Measurements from ENCODE around the gene PPP1R1B.

Gene PPP1R1B

DNA sequence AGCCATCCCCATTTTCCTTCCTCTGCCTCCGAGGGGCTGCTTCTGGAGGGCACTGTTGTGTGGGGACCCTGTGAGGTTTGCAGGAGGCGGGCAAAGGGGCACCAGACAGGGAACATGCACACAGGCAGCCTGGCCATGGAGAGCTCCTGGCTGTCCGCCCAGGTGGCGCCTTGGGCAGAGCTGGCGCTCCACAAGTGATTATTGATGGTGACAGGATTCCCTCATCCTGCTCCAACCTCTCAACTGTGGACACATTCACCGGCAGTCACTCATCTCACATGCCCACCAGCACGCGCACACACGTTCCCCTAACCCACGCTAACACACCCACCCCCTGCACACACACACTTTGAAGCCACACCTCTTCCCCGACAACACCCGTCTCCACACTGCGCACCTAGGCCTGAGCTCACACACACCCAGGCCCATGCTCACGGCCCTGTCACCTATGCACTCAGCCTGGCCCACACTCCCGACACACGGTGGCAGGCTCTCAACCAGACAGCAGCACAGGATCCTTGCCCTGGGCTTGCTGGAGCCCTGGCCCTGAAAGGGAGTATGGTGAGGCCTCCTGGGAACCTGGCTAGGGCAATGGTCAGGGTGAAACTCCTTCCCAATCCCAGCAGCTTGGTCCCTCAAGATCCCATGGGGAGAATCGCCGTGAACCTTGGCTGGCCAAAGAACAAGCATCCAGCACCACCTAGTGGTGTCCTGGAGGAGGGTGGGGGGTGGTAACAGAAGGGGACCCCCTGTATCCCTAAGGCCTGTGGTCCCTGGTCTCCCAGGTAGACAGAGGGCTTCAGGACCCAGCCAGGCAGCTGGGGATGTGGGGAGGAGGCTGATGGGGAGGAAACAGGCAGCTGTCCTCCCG lies 45.1 kb downstream of the PPP1R1B start:
- DNase-seq = no peak

DNA sequence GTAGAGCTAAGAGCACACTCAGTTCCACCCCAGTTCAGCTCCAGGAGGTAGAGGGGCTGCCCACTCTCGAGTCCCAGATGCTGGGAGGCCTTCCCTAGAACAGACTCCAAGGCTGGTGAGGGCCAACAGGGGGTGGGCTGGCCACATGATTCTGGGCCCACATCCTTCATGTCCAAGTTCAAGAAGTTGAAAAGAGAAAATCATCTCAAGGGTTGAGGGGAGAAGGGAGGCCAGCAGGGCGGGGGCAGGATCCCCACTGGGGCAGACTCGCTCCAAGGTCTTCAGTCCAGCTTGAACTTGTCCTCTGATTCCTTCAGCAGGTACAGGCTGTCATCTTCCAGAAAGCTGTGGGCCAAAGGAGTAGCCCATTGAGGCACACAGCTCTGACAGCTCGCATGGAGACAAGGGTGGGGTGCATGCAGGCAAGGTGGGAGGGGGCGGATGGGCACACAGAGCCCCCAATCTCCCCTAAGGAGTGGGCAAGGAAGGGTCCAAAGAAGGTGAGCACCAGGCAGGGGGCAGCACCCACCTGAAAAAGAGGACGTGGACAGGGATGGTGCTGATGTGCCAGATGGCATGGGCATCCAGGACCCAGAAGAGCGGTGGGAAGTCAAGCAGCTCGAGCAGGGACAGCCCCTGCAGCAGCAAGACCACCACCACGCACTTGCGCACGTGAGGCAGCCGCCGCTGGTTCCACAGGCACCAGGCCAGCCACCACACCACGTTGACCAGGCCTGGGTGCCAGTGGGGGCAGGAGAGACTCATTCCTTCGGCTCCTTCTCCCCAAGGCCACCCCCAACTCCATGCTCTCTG lies 46.0 kb downstream of the PPP1R1B start:
- no peak for DNase-seq

DNA sequence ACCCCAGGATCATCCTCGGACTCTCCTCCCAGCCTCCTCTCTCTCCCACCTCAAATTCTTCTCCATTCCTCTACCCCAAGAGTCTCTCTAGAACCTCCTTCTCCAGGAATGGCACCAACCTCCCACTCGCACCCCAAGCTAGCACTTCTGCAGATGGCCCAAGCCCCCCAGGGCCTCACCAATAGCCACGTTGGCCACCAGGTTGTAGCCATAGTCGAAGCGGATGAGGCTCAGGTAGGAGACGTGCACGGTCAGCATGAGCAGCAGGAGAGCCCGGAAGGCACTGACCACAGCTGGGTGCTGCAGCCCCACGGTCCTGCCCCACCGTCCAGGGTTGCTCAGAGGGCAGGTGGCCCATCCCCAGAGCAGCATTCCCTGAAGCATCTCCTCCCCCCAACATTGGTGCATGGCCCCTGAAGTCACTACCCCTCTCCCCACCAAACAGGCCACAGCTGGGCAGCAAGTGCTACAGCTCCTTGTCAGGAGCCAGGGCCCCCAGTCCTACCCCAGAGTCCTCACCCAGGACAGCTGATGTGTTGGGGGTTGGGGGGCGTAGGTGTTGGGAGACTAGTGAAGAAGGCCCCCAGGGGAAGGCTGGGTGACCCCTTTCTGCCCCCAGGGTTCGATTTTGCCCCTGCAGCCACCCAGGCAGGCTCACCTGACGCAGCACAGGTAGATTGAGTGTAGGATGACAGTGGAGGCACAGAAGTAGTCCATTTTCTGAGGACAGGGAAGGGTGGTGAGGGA lies 46.8 kb downstream of the PPP1R1B start:
- DNase-seq = no peak

DNA sequence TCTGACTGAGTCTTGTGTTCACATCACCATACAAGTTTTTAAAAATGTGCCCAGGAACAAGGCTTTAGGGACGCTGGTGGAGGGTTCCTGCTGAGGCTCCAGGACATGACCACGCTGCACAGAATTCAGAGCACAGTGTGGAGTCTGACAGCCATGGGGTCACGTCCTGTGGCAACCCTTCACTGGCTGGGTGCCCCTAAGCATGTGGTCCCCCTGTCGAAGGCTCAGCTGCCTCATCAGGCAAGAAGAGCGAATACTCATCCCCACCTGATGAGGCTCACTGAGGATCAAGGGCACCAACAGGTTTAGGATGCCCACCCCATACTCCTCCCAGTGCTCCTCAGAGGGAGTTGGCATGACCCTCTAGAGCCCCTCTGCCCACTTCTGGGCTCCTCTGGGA lies 47.4 kb downstream of the PPP1R1B start:
- DNase-seq = no peak

DNA sequence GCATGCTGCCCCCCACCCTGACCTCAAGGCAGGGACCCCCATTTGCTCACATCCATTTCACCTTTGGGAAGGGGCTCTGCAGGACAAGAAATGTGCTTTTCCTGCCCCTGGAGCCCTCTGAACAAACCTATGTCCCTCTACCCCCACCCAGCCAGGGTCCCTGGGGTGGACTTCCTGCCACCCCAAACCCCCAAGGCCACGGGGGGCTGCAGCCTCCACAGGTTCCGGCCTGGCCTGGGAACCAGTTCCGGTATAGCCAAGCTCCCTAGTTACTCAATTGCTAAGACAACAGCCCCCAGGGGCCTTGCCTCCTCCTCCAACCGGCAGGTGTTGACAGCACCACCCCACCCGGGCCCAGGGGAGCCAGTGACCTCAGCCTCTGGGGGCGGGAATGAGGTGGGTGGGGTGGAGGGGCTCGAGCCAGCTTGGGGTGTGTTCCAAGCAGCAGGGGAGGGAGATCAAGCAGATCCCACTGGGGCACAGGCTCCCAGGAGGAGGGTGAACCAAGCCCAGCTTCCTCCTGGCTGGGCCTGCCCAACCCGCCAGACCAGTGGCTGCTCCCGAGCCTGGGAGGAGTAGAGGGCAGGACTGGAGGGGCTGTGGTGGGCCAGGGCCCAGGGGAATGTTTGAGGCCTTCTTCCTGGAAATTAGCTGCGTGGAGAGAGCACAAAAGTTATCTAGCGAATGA lies 48.1 kb downstream of the PPP1R1B start:
- DNase-seq = no peak

DNA sequence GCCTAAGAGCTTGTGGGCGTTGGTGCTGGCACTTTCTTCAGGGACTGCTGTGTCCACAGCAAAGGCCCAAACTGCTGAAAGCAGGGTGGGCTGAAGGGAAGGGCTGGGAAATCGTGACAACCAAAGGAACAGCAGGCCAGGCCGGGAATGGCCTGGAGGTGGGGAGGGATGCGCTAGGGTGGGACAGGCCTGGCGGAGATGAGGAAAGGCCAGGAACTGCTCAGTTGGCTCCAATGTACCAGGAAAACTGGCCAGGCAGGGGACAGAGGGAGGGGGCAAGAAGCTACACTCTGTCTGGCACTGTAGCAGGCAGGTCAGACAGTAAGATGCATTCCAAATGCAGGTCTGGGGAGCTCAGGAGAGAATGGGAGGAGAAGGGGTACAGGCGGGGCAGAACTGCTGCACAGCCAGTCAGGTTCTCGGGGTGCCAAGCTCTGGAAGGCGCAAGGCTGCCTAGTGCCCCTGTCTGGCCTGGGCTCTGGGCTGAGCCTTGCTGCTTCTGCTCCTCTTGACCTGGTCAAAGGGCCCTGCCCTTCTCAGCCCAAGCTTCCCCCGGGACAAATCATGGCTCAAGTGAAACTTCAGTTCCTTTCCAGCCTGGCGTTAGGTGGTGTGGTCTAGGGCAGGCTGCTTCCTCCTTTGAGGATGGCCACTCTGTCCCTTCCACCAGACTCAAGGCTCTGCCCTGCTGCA lies 48.8 kb downstream of the PPP1R1B start:
- no peak for DNase-seq

DNA sequence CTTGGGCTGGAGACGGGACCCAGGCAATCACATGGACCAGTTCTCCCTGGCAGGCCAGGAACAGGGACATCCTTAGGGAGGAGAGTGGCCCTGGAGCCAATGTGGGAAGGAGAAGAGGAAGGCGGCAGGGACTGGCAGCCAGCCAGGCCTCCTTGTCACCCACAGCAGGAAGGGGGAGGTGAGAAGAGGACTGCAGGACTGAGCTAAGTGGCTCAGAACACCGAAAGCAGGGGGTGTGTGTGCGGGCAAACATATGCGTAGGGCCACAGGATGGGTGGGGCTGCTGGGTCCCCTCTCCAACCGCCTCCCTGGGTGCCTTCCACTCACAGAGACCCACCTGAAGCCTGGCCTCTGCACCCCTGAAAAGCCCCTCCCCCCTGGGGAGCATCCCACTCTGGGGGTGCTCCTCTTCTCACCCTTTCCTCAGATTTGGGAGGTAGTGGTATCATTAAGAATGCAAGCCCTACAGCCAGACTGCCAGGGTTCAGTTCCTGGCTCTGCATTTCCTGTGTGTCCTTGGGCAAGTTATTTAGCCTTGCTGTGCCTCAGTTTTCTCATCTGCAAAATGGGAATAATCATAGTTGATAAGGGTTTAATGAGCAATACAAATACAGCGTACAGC lies 49.6 kb downstream of the PPP1R1B start:
- peak; percentile 73 for DNase-seq

DNA sequence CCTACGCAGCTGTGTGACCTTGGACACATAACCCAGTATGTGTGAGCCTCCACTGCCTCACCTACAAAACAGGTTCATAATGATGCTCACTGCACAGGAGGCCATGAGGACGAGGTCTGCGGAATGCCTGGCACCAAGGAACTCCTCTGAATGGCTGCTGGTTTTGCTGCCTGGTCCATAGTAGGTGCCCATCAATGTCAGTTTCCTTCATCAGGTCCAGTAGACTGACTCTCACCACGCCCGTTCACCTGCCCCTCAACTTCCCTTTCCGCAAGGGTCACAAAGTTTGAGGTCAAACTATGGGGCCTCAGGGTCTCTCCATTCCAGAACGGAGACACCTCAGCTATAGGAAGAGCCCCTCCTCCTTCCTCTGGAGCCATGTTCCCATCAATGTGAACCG lies 50.3 kb downstream of the PPP1R1B start:
- DNase-seq = no peak

DNA sequence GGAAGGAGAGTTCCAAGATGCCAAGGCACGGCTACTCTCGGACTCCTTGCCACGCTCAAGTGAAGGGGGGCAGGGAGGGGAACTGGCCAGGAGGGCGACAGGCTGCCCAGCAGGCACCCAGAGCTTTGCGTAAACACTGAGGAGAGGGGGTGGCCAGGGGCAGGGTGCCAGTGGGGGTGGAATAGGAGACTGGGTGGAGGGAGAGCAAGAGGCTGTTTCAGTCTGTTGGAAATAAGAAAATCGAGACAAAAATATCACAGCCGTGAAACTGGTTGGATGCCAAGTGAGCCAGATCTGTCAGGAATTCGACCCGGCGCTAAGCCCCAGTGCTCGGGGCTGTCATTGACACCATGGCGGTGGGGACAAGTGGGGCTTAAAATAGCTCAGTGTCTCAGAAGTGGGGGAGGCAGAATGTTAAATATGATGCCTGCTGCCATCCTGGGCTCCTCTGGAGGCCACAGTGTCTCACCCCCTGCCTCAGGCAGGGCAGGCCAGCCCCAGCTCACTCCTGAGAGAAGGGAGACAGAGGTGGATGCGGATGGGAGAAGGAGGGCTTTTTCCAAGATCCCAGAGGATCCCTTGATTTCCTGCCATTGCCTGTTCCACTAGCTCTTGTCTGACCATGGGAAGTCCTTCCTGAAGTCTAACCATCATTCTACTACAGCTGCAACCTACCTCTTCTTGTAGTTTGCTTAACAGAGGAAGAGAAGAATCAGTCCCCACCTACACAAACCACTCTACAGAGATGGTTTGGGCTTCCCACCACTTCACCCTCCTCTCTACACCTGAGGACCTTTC lies 51.0 kb downstream of the PPP1R1B start:
- peak; percentile 65 for DNase-seq

DNA sequence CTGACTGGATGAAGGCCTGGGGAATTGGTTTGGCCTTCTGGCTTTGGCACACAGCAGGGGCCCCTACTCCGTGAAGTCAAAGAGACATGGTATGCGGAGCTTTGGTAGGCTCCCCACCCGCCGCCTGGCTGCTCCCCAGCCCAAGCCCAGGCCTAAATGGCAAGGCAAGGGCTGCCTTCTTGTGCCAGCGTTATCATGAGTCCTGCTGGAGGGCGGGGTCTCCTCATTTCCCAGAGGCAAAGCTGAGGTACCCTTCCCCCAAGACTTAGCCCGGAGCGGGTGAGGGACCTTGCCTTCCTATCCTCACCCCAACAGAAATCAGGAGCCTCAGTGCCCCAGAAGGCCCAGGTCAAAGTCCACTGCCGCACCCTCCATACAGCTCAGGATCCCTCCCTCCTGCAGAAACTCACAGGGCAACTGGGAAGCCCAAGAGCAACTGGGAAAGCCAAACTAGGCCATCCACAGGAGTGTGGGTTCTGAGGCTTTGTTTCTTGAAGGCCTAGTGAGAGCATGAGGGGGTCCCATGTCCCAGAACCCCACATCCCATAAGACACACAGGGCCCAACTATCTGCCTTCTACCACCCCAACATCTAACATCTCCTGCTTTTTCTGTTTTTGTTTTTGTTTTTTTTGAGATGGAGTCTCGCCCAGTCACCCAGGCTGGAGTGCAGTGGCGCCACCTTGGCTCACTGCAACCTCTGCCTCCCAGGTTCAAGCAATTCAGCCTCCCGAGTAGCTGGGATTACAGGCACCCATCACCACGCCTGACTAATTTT lies 51.8 kb downstream of the PPP1R1B start:
- no peak for DNase-seq

DNA sequence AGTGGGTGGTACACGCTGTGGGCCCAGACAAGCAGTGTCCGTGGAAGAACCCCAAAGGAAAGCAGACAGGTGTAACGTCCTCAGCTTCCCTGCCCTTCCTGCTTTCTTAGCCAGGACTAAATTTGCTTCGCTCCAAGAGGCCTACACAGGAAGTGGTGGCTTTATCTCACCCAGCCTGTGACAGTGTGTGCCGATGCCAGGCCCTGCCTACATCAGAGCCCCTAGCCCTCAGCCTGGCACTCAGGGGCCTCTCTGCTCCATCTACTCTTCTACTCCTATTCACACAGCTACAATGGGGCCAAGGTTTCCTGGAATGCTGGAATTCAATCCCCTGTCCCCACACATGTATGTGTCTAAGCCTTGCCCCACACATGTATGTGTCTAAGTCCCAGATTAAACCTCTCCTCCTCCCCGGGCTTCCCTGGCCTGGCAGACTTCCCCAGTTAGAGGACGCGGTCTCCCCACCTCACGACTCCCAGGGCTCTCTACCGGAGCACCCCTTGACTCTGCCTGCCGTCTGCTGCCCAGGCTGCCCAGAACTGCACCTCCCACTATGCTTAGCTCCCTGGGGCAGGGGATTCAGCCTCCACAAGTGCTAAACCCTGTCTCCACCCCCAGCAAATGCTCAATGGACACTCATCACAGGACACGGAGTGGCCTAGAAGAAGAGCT lies 52.9 kb downstream of the PPP1R1B start:
- no peak for DNase-seq

DNA sequence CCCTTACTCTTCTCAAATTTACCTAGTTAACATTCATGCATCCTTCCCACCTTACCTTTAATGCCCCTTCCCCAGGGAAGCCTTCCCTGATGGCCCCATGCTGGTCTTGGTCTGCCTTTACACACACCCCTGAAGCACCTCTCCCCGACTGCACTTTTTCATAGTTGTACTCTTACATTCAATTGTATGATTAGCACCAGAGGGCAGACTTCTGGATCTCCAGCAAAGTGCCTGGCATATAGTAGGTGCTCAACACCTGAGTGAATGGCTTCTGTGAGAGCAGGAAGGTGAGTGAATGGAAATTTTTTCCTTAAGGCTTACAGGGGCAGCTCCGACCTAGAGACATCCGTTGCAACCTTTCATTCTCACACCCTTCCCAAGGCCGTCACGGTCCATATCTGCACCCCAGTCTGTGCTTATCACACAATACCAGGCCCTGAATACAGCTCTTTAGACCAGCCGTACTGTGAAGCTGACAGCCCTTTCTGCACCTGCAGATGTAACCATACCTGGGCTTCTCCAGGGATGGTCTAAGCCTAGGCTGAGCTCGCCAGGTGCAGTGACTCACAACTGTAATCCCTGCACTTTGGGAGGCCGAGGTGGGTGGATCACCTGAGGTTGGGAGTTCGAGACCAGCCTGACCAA lies 56.7 kb downstream of the PPP1R1B start:
- no peak for DNase-seq

DNA sequence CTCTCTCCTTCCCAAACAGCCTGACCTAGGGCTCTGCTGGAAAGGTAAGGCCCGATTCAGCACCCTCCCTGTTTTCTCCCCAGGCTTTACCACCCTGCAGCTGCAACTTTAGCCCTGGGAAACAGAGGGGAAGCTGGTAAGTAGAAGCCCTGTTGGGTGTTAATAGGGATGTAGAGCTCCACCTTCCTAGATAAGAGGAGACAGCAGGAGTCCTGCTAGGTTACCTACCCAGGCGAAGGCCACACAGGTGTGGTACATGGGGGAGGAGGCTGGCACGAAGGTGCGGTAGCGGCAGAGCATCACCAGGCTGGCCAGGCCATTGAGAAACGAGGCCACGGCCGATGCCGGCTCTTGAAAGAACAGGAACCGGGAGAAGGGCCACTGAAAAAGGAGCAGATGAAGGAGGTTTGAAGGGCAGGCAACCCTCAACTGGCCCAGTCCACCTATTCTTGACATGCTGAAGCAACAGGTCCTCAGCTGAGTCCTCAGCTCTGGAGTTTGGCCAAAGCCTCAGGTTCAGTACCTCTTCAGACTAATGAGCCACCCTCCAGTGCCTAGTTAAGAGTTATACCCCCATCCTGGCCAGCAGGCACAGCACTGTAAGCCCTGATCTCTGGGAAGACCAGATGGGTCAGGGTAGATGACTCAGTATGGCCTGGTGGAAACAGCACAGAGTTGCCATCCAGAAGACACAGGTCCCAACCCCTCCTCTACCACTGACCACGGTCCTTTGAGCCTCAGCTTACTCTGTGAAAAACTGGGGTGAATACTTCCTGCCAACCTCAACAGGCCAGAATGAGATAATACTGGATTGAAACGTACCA lies 57.8 kb downstream of the PPP1R1B start:
- no peak for DNase-seq
